ENCODE data around the gene MEAK7.

Gene MEAK7

GRCh38 chr16:84537491-84538151, 33.2 kb upstream of the MEAK7 start:
- Histone ChIP-seq H3K27ac (no peak overlapping the region), H3K9ac (ENCODE audit: insufficient read length) (no peak overlapping the region)

GRCh38 chr16:84535851-84536250, 31.4 kb upstream of the MEAK7 start:
- Histone ChIP-seq H3K4me3 (no peak overlapping the region), H3K27ac (no peak overlapping the region)
- TF ChIP-seq EZH2 (IDR thresholded peaks at IDR 0.05) = no peak
- no peak for TF ChIP-seq FOXP2 (optimal IDR thresholded peaks at IDR 0.05; ENCODE audit: control extremely low read depth, extremely low read length, insufficient read depth)

More at GRCh38 chr16:84537491-84538151, 33.2 kb upstream of the MEAK7 start:
- Histone ChIP-seq H3K4me3 (no peak overlapping the region), H3K36me3 (ENCODE audit: insufficient read depth, low read length) (no peaks in the 10 kb centered on the region), H3K9me3 (ENCODE audit: low read depth, low read length) (no peaks in the 10 kb centered on the region)
- TF ChIP-seq FOXP2 (optimal IDR thresholded peaks at IDR 0.05; ENCODE audit: control extremely low read depth, extremely low read length, insufficient read depth) (no peak), POLR2AphosphoS5 (IDR thresholded peaks at IDR 0.05; ENCODE audit: borderline replicate concordance, low read depth, low read length) (no peak), EZH2 (IDR thresholded peaks at IDR 0.05) (no peak)
- no peak for DNase-seq (ENCODE audit: low read depth, low spot score)

GRCh38 chr16:84535408-84535807, 30.9 kb upstream of the MEAK7 start:
- H3K27ac ChIP-seq = no peak overlapping the region
- no peak overlapping the region for H3K9ac ChIP-seq (ENCODE audit: insufficient read length)
- no peaks in the 10 kb centered on the region for H3K36me3 ChIP-seq (ENCODE audit: insufficient read depth, low read length)
- H3K9me3 ChIP-seq (ENCODE audit: low read depth, low read length) = no peaks in the 10 kb centered on the region
- no peak for DNase-seq (ENCODE audit: low read depth, low spot score)
- no peak overlapping the region for H3K4me3 ChIP-seq
- TF ChIP-seq EZH2 (IDR thresholded peaks at IDR 0.05) = no peak
- no peak for TF ChIP-seq POLR2AphosphoS5 (IDR thresholded peaks at IDR 0.05; ENCODE audit: borderline replicate concordance, low read depth, low read length)
- TF ChIP-seq FOXP2 (optimal IDR thresholded peaks at IDR 0.05; ENCODE audit: control extremely low read depth, extremely low read length, insufficient read depth) = no peak

More at GRCh38 chr16:84535851-84536250, 31.4 kb upstream of the MEAK7 start:
- H3K9ac ChIP-seq (ENCODE audit: insufficient read length) = no peak overlapping the region
- H3K9me3 ChIP-seq (ENCODE audit: low read depth, low read length) = no peaks in the 10 kb centered on the region
- DNase-seq (ENCODE audit: low read depth, low spot score) = no peak
- H3K36me3 ChIP-seq (ENCODE audit: insufficient read depth, low read length) = no peaks in the 10 kb centered on the region

GRCh38 chr16:84534815-84535214, 30.4 kb upstream of the MEAK7 start:
- H3K9ac ChIP-seq (ENCODE audit: insufficient read length) = no peak overlapping the region
- H3K9me3 ChIP-seq (ENCODE audit: low read depth, low read length) = no peaks in the 10 kb centered on the region
- H3K36me3 ChIP-seq (ENCODE audit: insufficient read depth, low read length) = no peaks in the 10 kb centered on the region
- TF ChIP-seq FOXP2 (optimal IDR thresholded peaks at IDR 0.05; ENCODE audit: control extremely low read depth, extremely low read length, insufficient read depth) (no peak), POLR2AphosphoS5 (IDR thresholded peaks at IDR 0.05; ENCODE audit: borderline replicate concordance, low read depth, low read length) (no peak), EZH2 (IDR thresholded peaks at IDR 0.05) (no peak)
- H3K27ac ChIP-seq = no peak overlapping the region
- DNase-seq (ENCODE audit: low read depth, low spot score) = no peak
- no peak overlapping the region for H3K4me3 ChIP-seq

GRCh38 chr16:84532855-84533486, 28.5 kb upstream of the MEAK7 start:
- TF ChIP-seq POLR2AphosphoS5 (IDR thresholded peaks at IDR 0.05; ENCODE audit: borderline replicate concordance, low read depth, low read length) (no peak), FOXP2 (optimal IDR thresholded peaks at IDR 0.05; ENCODE audit: control extremely low read depth, extremely low read length, insufficient read depth) (no peak), EZH2 (IDR thresholded peaks at IDR 0.05) (no peak)

GRCh38 chr16:84532291-84532724, 27.8 kb upstream of the MEAK7 start:
- no peak overlapping the region for H3K27ac ChIP-seq
- H3K9ac ChIP-seq (ENCODE audit: insufficient read length) = no peak overlapping the region
- H3K9me3 ChIP-seq (ENCODE audit: low read depth, low read length) = no peaks in the 10 kb centered on the region
- H3K36me3 ChIP-seq (ENCODE audit: insufficient read depth, low read length) = no peaks in the 10 kb centered on the region
- TF ChIP-seq POLR2AphosphoS5 (IDR thresholded peaks at IDR 0.05; ENCODE audit: borderline replicate concordance, low read depth, low read length) = no peak
- TF ChIP-seq FOXP2 (optimal IDR thresholded peaks at IDR 0.05; ENCODE audit: control extremely low read depth, extremely low read length, insufficient read depth) = no peak
- no peak for TF ChIP-seq EZH2 (IDR thresholded peaks at IDR 0.05)
- no peak overlapping the region for H3K4me3 ChIP-seq
- no peak for DNase-seq (ENCODE audit: low read depth, low spot score)

More at GRCh38 chr16:84532855-84533486, 28.5 kb upstream of the MEAK7 start:
- H3K27ac ChIP-seq = no peak overlapping the region
- no peak for DNase-seq (ENCODE audit: low read depth, low spot score)
- H3K9ac ChIP-seq (ENCODE audit: insufficient read length) = no peak overlapping the region
- H3K4me3 ChIP-seq = no peak overlapping the region
- no peaks in the 10 kb centered on the region for H3K36me3 ChIP-seq (ENCODE audit: insufficient read depth, low read length)
- H3K9me3 ChIP-seq (ENCODE audit: low read depth, low read length) = no peaks in the 10 kb centered on the region

- Histone ChIP-seq H3K36me3 (ENCODE audit: insufficient read depth, low read length) (no peaks in the 10 kb centered on the region), H3K27ac (no peak overlapping the region), H3K9me3 (ENCODE audit: low read depth, low read length) (no peaks in the 10 kb centered on the region), H3K9ac (ENCODE audit: insufficient read length) (no peak overlapping the region), H3K4me3 (no peak overlapping the region)
- TF ChIP-seq EZH2 (IDR thresholded peaks at IDR 0.05) (no peak), FOXP2 (optimal IDR thresholded peaks at IDR 0.05; ENCODE audit: control extremely low read depth, extremely low read length, insufficient read depth) (no peak), POLR2AphosphoS5 (IDR thresholded peaks at IDR 0.05; ENCODE audit: borderline replicate concordance, low read depth, low read length) (no peak)
- DNase-seq (ENCODE audit: low read depth, low spot score) = no peak
Observed at GRCh38 chr16:84531671-84532111, 27.2 kb upstream of the MEAK7 start.

- Histone ChIP-seq H3K36me3 (ENCODE audit: insufficient read depth, low read length) (no peaks in the 10 kb centered on the region), H3K27ac (no peak overlapping the region), H3K9me3 (ENCODE audit: low read depth, low read length) (no peaks in the 10 kb centered on the region), H3K4me3 (no peak overlapping the region), H3K9ac (ENCODE audit: insufficient read length) (no peak overlapping the region)
- no peak for DNase-seq (ENCODE audit: low read depth, low spot score)
- TF ChIP-seq POLR2AphosphoS5 (IDR thresholded peaks at IDR 0.05; ENCODE audit: borderline replicate concordance, low read depth, low read length) = no peak
- TF ChIP-seq EZH2 (IDR thresholded peaks at IDR 0.05) = no peak
- TF ChIP-seq FOXP2 (optimal IDR thresholded peaks at IDR 0.05; ENCODE audit: control extremely low read depth, extremely low read length, insufficient read depth) = no peak
Observed at GRCh38 chr16:84530590-84530989, 26.1 kb upstream of the MEAK7 start.

Measured in SK-N-MC (cell line).